Measurements from ENCODE around the gene CIITA. TPM values are rescaled to one million over a fixed set of nuclear protein-coding genes. Genes with fewer than 3 reads are reported as not detected.

Gene CIITA
- total RNA-seq, 2 experiments from 2014 or later, result 2.4 to 3.0 TPM

GRCh38 chr16:10978871-10979446 lies 102.0 kb downstream of the CIITA start:
- Histone ChIP-seq H3K9me3 (ENCODE audit: control insufficient read depth in 1 of 2, insufficient read depth in 1 of 2, low read length in 2 of 2) (no peaks in the 10 kb centered on the region), H3K27me3 (ENCODE audit: control insufficient read depth in 1 of 2, insufficient read depth in 2 of 2, low read length in 2 of 2) (no peaks in the 10 kb centered on the region), H3K36me3 (ENCODE audit: insufficient read depth, low read length) (peaks cover 47% of the 10 kb centered on the region), H3K4me1 (ENCODE audit: insufficient read depth, low read length) (peaks cover 9% of the 10 kb centered on the region), H3K27ac (ENCODE audit: low read depth in 1 of 2, low read length in 2 of 2) (no peak overlapping the region), H3K4me3 (ENCODE audit: low read length) (no peak overlapping the region)
- H3K4me3 Mint-ChIP-seq, result no peak overlapping the region
- H3K9me3 Mint-ChIP-seq, result no peaks in the 10 kb centered on the region
- ATAC-seq (ENCODE audit: poor library complexity) (no peak), DNase-seq (no peak)
- TF ChIP-seq CTCF (IDR thresholded peaks at IDR 0.05), result no peak
- H3K4me1 Mint-ChIP-seq (ENCODE audit: low read depth), result peaks cover 6% of the 10 kb centered on the region
- H3K27me3 Mint-ChIP-seq, result no peaks in the 10 kb centered on the region
- H3K27ac Mint-ChIP-seq, result no peak overlapping the region
- ChIA-PET CTCF (no interaction called here), POLR2A (no interaction called here)
- H3K36me3 Mint-ChIP-seq (ENCODE audit: low read depth), result peaks cover 77% of the 10 kb centered on the region
- intact Hi-C loops (cut with DNase I, micrococcal nuclease), result no loop called here

GRCh38 chr16:10979717-10980601 lies 103.0 kb downstream of the CIITA start:
- Histone ChIP-seq H3K4me3 (ENCODE audit: low read length) (no peak overlapping the region), H3K4me1 (ENCODE audit: insufficient read depth, low read length) (peaks cover 9% of the 10 kb centered on the region), H3K27ac (ENCODE audit: low read depth in 1 of 2, low read length in 2 of 2) (no peak overlapping the region), H3K9me3 (ENCODE audit: control insufficient read depth in 1 of 2, insufficient read depth in 1 of 2, low read length in 2 of 2) (no peaks in the 10 kb centered on the region), H3K27me3 (ENCODE audit: control insufficient read depth in 1 of 2, insufficient read depth in 2 of 2, low read length in 2 of 2) (no peaks in the 10 kb centered on the region), H3K36me3 (ENCODE audit: insufficient read depth, low read length) (peaks cover 54% of the 10 kb centered on the region)
- TF ChIP-seq CTCF (IDR thresholded peaks at IDR 0.05), result no peak
- CTCF ChIA-PET, result no interaction called here
- Mint-ChIP-seq H3K4me3 (no peak overlapping the region), H3K4me1 (ENCODE audit: low read depth) (peaks cover 11% of the 10 kb centered on the region), H3K27ac (no peak overlapping the region), H3K36me3 (ENCODE audit: low read depth) (peaks cover 78% of the 10 kb centered on the region), H3K9me3 (no peaks in the 10 kb centered on the region), H3K27me3 (no peaks in the 10 kb centered on the region)
- POLR2A ChIA-PET, result interaction anchor here (0.9 kb wide), 1 partner anchor 276 kb away, joined by 4 read pairs; the partner anchor contains the start of gene SOCS1
- ATAC-seq (ENCODE audit: poor library complexity) (no peak), DNase-seq (no peak)
- intact Hi-C loops (cut with DNase I, micrococcal nuclease), result no loop called here

GRCh38 chr16:10980813-10981212 lies 103.8 kb downstream of the CIITA start:
- H3K4me3 ChIP-seq (ENCODE audit: low read length), result no peak overlapping the region
- no peak overlapping the region for H3K27ac ChIP-seq (ENCODE audit: low read depth in 1 of 2, low read length in 2 of 2)
- H3K9me3 ChIP-seq (ENCODE audit: control insufficient read depth in 1 of 2, insufficient read depth in 1 of 2, low read length in 2 of 2), result no peaks in the 10 kb centered on the region
- no peaks in the 10 kb centered on the region for H3K9me3 Mint-ChIP-seq
- no peaks in the 10 kb centered on the region for H3K27me3 ChIP-seq (ENCODE audit: control insufficient read depth in 1 of 2, insufficient read depth in 2 of 2, low read length in 2 of 2)
- TF ChIP-seq CTCF (IDR thresholded peaks at IDR 0.05), result no peak
- no peak for ATAC-seq (ENCODE audit: poor library complexity)
- H3K27me3 Mint-ChIP-seq, result no peaks in the 10 kb centered on the region
- H3K4me1 Mint-ChIP-seq (ENCODE audit: low read depth), result peaks cover 11% of the 10 kb centered on the region
- POLR2A ChIA-PET, result interaction anchor here (0.9 kb wide), 1 partner anchor 275 kb away, joined by 4 read pairs; the partner anchor contains the start of gene SOCS1
- no peak overlapping the region for H3K4me3 Mint-ChIP-seq
- peaks cover 77% of the 10 kb centered on the region for H3K36me3 Mint-ChIP-seq (ENCODE audit: low read depth)
- peaks cover 9% of the 10 kb centered on the region for H3K4me1 ChIP-seq (ENCODE audit: insufficient read depth, low read length)
- intact Hi-C loops (cut with DNase I, micrococcal nuclease), result no loop called here
- no peak for DNase-seq
- no peak overlapping the region for H3K27ac Mint-ChIP-seq
- peaks cover 52% of the 10 kb centered on the region for H3K36me3 ChIP-seq (ENCODE audit: insufficient read depth, low read length)
- CTCF ChIA-PET, result no interaction called here
